ENCODE data around the gene RIMKLB. TPM values are rescaled to one million over a fixed set of nuclear protein-coding genes. Genes with fewer than 3 reads are reported as not detected.
A peak's percentile ranks its signal among the peaks of the same experiment; 100 is the strongest.
"Not testable (repeated sequence)": the region's sequence is repeated elsewhere in the genome, so short reads cannot be mapped to it uniquely, and the experiment has no call there.

RIMKLB gene
- total and polyA plus RNA-seq, 2 donors (not counting 1 experiment from before 2014, with no cell fraction given), result 13.0 to 22.3 TPM

DNA sequence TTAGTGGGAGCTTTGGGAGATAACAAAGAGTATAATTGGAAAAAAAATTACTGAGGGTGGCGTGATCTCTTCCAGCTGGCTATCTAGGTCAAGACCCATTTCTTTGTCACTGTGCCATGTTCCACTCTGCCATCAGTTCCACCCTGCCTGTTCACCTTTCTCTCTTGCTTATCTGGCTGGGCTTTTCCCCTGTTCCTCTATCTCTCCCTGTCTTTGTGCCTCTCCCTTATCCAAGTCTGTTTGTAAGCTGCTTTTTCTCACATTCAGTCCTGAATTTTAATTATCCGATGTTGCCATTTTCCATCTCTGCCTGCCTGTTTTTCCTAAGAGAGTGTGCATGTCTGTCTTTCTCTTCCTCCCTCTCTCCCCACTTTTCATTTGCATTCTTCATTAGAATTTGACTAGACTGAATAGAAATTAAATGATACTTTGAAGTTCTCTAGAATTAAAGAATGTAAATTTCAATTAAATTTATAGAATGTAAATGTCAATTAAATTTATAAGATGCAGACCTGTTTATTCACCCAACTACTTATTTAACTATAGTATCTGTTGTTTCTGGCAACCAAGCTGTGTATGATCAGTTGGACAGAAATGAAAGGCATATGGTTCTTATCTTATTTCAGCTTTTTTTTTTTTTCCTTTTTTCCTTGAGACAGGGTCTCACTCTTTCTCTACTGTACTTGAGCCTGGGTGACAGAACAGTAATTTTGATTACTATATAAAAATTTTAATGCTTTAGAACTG lies 83.8 kb downstream of the RIMKLB start:
- Histone ChIP-seq H3K27me3 (ENCODE audit: control insufficient read depth, insufficient read depth, low read length) (no peaks in the 10 kb centered on the region), H2AFZ (ENCODE audit: low read length) (no peak overlapping the region), H3K4me2 (ENCODE audit: extremely low read depth, insufficient read depth, low read length) (no peak overlapping the region), H4K20me1 (ENCODE audit: control insufficient read depth, extremely low read depth, insufficient read depth, low read length) (no peaks in the 10 kb centered on the region), H3K4me1 (ENCODE audit: control insufficient read depth, extremely low read depth, insufficient read depth, low read length) (no peaks in the 10 kb centered on the region), H3K27ac (ENCODE audit: insufficient read depth, low read length) (no peak overlapping the region), H3K9ac (ENCODE audit: insufficient read depth, low read length) (no peak overlapping the region), H3K36me3 (ENCODE audit: control insufficient read depth, insufficient read depth, low read length) (no peaks in the 10 kb centered on the region), H3K9me3 (ENCODE audit: control insufficient read depth, insufficient read depth, low read depth, low read length) (no peaks in the 10 kb centered on the region), H3K79me2 (ENCODE audit: control insufficient read depth, insufficient read depth, low read length) (no peaks in the 10 kb centered on the region), H3K4me3 (replicated peaks in 1 of 4; ENCODE audit: control extremely low read depth in 1 of 4, insufficient read depth in 1 of 4, low read depth in 3 of 4, low read length in 4 of 4) (no peak overlapping the region)
- DNase-seq (ENCODE audit: low read depth in 2 of 2), result no peak
- TF ChIP-seq EZH2 (IDR thresholded peaks at IDR 0.05; ENCODE audit: low read length, missing control alignments), result no peak
- no peak for TF ChIP-seq CTCF (conservative IDR thresholded peaks at IDR 0.05 in 1 of 2, IDR thresholded peaks at IDR 0.05 in 1 of 2; ENCODE audit: low read depth in 1 of 2, low read length in 2 of 2)

GRCh38 chr12:8784290-8784888 lies 86.6 kb downstream of the RIMKLB start:
- TF ChIP-seq CTCF (conservative IDR thresholded peaks at IDR 0.05 in 1 of 2, IDR thresholded peaks at IDR 0.05 in 1 of 2; ENCODE audit: low read depth in 1 of 2, low read length in 2 of 2), result no peak
- no peak for TF ChIP-seq EZH2 (IDR thresholded peaks at IDR 0.05; ENCODE audit: low read length, missing control alignments)
- Histone ChIP-seq H3K36me3 (ENCODE audit: control insufficient read depth, insufficient read depth, low read length) (no peaks in the 10 kb centered on the region), H3K4me2 (ENCODE audit: extremely low read depth, insufficient read depth, low read length) (no peak overlapping the region), H2AFZ (ENCODE audit: low read length) (no peak overlapping the region), H3K27ac (ENCODE audit: insufficient read depth, low read length) (no peak overlapping the region), H3K4me3 (replicated peaks in 1 of 4; ENCODE audit: control extremely low read depth in 1 of 4, insufficient read depth in 1 of 4, low read depth in 3 of 4, low read length in 4 of 4) (no peak overlapping the region), H4K20me1 (ENCODE audit: control insufficient read depth, extremely low read depth, insufficient read depth, low read length) (no peaks in the 10 kb centered on the region), H3K9me3 (ENCODE audit: control insufficient read depth, insufficient read depth, low read depth, low read length) (no peaks in the 10 kb centered on the region), H3K79me2 (ENCODE audit: control insufficient read depth, insufficient read depth, low read length) (no peaks in the 10 kb centered on the region), H3K27me3 (ENCODE audit: control insufficient read depth, insufficient read depth, low read length) (no peaks in the 10 kb centered on the region), H3K4me1 (ENCODE audit: control insufficient read depth, extremely low read depth, insufficient read depth, low read length) (no peaks in the 10 kb centered on the region), H3K9ac (ENCODE audit: insufficient read depth, low read length) (no peak overlapping the region)
- peak in 1 of 2 donors; percentile 4 for DNase-seq (ENCODE audit: low read depth in 2 of 2)

DNA sequence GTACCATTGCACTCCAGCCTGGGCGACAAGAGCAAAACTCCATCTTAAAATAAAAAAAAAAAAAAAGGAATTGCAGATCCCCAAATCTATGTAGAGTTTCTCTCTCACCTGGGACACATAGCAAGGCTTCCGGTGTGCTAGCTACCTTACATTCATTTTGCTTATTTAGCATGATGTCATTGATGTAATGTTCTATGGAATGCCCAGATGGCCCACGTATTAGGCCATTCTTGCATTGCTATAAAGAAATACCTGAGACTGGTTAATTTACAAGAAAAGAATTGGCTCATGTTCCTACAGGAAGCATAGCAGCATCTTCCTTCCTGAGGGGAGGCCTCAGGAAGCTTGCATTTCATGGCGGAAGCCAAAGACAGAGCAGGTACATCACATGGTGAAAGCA lies 87.7 kb downstream of the RIMKLB start:
- TF ChIP-seq EZH2 (IDR thresholded peaks at IDR 0.05; ENCODE audit: low read length, missing control alignments) (no peak), CTCF (conservative IDR thresholded peaks at IDR 0.05 in 1 of 2, IDR thresholded peaks at IDR 0.05 in 1 of 2; ENCODE audit: low read depth in 1 of 2, low read length in 2 of 2) (no peak)
- Histone ChIP-seq H3K4me1 (ENCODE audit: control insufficient read depth, extremely low read depth, insufficient read depth, low read length) (no peaks in the 10 kb centered on the region), H3K27ac (ENCODE audit: insufficient read depth, low read length) (no peak overlapping the region), H3K36me3 (ENCODE audit: control insufficient read depth, insufficient read depth, low read length) (no peaks in the 10 kb centered on the region), H3K4me2 (ENCODE audit: extremely low read depth, insufficient read depth, low read length) (no peak overlapping the region), H4K20me1 (ENCODE audit: control insufficient read depth, extremely low read depth, insufficient read depth, low read length) (no peaks in the 10 kb centered on the region), H3K79me2 (ENCODE audit: control insufficient read depth, insufficient read depth, low read length) (no peaks in the 10 kb centered on the region), H3K4me3 (replicated peaks in 1 of 4; ENCODE audit: control extremely low read depth in 1 of 4, insufficient read depth in 1 of 4, low read depth in 3 of 4, low read length in 4 of 4) (no peak overlapping the region), H3K9me3 (ENCODE audit: control insufficient read depth, insufficient read depth, low read depth, low read length) (no peaks in the 10 kb centered on the region), H3K9ac (ENCODE audit: insufficient read depth, low read length) (no peak overlapping the region), H3K27me3 (ENCODE audit: control insufficient read depth, insufficient read depth, low read length) (no peaks in the 10 kb centered on the region), H2AFZ (ENCODE audit: low read length) (no peak overlapping the region)
- no peak for DNase-seq (ENCODE audit: low read depth in 2 of 2)

GRCh38 chr12:8787206-8787605 lies 89.4 kb downstream of the RIMKLB start:
- not testable (repeated sequence) for H4K20me1 ChIP-seq (ENCODE audit: control insufficient read depth, extremely low read depth, insufficient read depth, low read length); H3K9ac ChIP-seq (ENCODE audit: insufficient read depth, low read length); H3K36me3 ChIP-seq (ENCODE audit: control insufficient read depth, insufficient read depth, low read length); H3K9me3 ChIP-seq (ENCODE audit: control insufficient read depth, insufficient read depth, low read depth, low read length); H3K4me3 ChIP-seq (replicated peaks in 1 of 4; ENCODE audit: control extremely low read depth in 1 of 4, insufficient read depth in 1 of 4, low read depth in 3 of 4, low read length in 4 of 4); H3K27ac ChIP-seq (ENCODE audit: insufficient read depth, low read length); DNase-seq (ENCODE audit: low read depth in 2 of 2); H2AFZ ChIP-seq (ENCODE audit: low read length); H3K4me1 ChIP-seq (ENCODE audit: control insufficient read depth, extremely low read depth, insufficient read depth, low read length); H3K79me2 ChIP-seq (ENCODE audit: control insufficient read depth, insufficient read depth, low read length); H3K4me2 ChIP-seq (ENCODE audit: extremely low read depth, insufficient read depth, low read length); H3K27me3 ChIP-seq (ENCODE audit: control insufficient read depth, insufficient read depth, low read length)

Measured in fibroblast of lung (primary cell).